Loucy (cell line): ENCODE results near the gene CECR2.

Source experiments
- CTCF ChIP-seq: fragments of 200-600 bp; sonication (generic); conservative IDR thresholded peaks from 2 replicates; pipeline ENCODE4 v1.5.1; 2014; ENCODE audit warnings: mild to moderate bottlenecking, antibody characterized with exemption, low read length
- EZH2phosphoT487 ChIP-seq: fragments of 200-600 bp; IDR thresholded peaks from 2 replicates; pipeline ENCODE4 v1.6.1; 2018; ENCODE audit warnings: antibody characterized with exemption, mild to moderate bottlenecking, moderate library complexity, borderline replicate concordance

GRCh38 chr22:17477391-17477833 lies 108.2 kb downstream of the CECR2 start:
- no peak for TF ChIP-seq CTCF
- TF ChIP-seq EZH2phosphoT487: no peak
